Activated T-helper 9 cell treated with anti-CD3 and anti-CD28 coated beads, Interleukin-2, amount 50 U/mL, for 16 hours (primary cell): ENCODE measurements around the gene ANKRD60.

ENCODE experiments used
- DNase-seq: peaks from one replicate; pipeline ENCODE4 v3.0.0-alpha.2; 2020; ENCODE audit warnings: low read depth

ANKRD60 gene

GRCh38 chr20:58228484-58229197, at the start of gene ANKRD60:
ANKRD60 (minus strand) TSS chr20:58228653; CDS start chr20:58228653, 0 bp downstream.
- DNase-seq = peak; percentile 27

- DNase-seq = no peak
These were observed 49.4 kb upstream of the ANKRD60 start for GRCh38 chr20:58277578-58278472.

- DNase-seq = no peak
These were observed 48.7 kb upstream of the ANKRD60 start for GRCh38 chr20:58277107-58277506.

- no peak for DNase-seq
These were observed 45.9 kb upstream of the ANKRD60 start for GRCh38 chr20:58274384-58274783.

GRCh38 chr20:58271606-58272351, 43.3 kb upstream of the ANKRD60 start:
- no peak for DNase-seq

GRCh38 chr20:58268936-58269619, 40.6 kb upstream of the ANKRD60 start:
- no peak for DNase-seq

- no peak for DNase-seq
These were observed 40.0 kb upstream of the ANKRD60 start for GRCh38 chr20:58268421-58268821.

- DNase-seq = no peak
These were observed 39.1 kb upstream of the ANKRD60 start for GRCh38 chr20:58267389-58268215.

GRCh38 chr20:58264271-58264670, 35.8 kb upstream of the ANKRD60 start:
- DNase-seq = no peak

- no peak for DNase-seq
These were observed 33.2 kb upstream of the ANKRD60 start for GRCh38 chr20:58261660-58262059.

GRCh38 chr20:58260006-58260405, 31.6 kb upstream of the ANKRD60 start:
- no peak for DNase-seq

- DNase-seq = no peak
These were observed 28.4 kb upstream of the ANKRD60 start for GRCh38 chr20:58256842-58257241.

- no peak for DNase-seq
These were observed 27.9 kb upstream of the ANKRD60 start for GRCh38 chr20:58256307-58256706.

GRCh38 chr20:58254890-58255289, 26.4 kb upstream of the ANKRD60 start:
- no peak for DNase-seq

GRCh38 chr20:58251979-58252591, 23.6 kb upstream of the ANKRD60 start:
- DNase-seq = no peak

GRCh38 chr20:58251348-58251978, 23.0 kb upstream of the ANKRD60 start:
- no peak for DNase-seq

- no peak for DNase-seq
These were observed 17.9 kb upstream of the ANKRD60 start for GRCh38 chr20:58246346-58246745.

GRCh38 chr20:58245931-58246330, 17.5 kb upstream of the ANKRD60 start:
- no peak for DNase-seq

GRCh38 chr20:58245181-58245891, 16.9 kb upstream of the ANKRD60 start:
- DNase-seq = no peak
